PC-3 (cell line): ENCODE measurements around the gene EDIL3. TPM values are rescaled to one million over a fixed set of nuclear protein-coding genes. Genes with fewer than 3 reads are reported as not detected.

Experiments
- ATAC-seq: fragments of 200-7000 bp; cut with Tn5 transposase; 2 replicates; pipeline ENCODE4 v1.9.1; 2020; ENCODE audit warnings: mild to moderate bottlenecking, moderate library complexity
- BruUV-seq: library from RNA; stranded (reverse); fragments of 400-500 nt; replicated peaks from 2 replicates; lab custom pipeline; 2021; lab: Mats Ljungman, UMichigan
- CTCF ChIA-PET: fragments of 300-600 bp; sonication (Branson Sonifier 250); formaldehyde crosslinking; loops from one replicate; lab custom pipeline; 2022; ENCODE audit warnings: antibody characterized with exemption; lab: Charles Lee
- POLR2A ChIA-PET: fragments of 300-600 bp; sonication (Branson Sonifier 250); formaldehyde crosslinking; loops from one replicate; lab custom pipeline; 2022; ENCODE audit warnings: antibody characterized with exemption; ENCODE audit not compliant: unreplicated experiment; lab: Charles Lee
- DNase-seq: peaks from one replicate; pipeline ENCODE4 v3.0.0-alpha.2; 2015
- H2AFZ ChIP-seq: fragments of 300-600 bp; sonication (generic); 2 replicates; pipeline ENCODE4 v1.6.0; 2016; ENCODE audit warnings: antibody characterized with exemption, low read length
- H3F3A ChIP-seq: fragments of 300-600 bp; sonication (generic); one replicate; pipeline ENCODE4 v1.6.0; 2017; ENCODE audit warnings: antibody characterized with exemption, low read length, control low read depth, mild to moderate bottlenecking; ENCODE audit not compliant: unreplicated experiment
- H3K27ac ChIP-seq: fragments of 300-600 bp; sonication (generic); 2 replicates; pipeline ENCODE4 v1.5.1; 2016; ENCODE audit warnings: mild to moderate bottlenecking, low read length
- H3K27me3 ChIP-seq: fragments of 300-600 bp; sonication (generic); 2 replicates; pipeline ENCODE4 v1.6.1; 2016; ENCODE audit warnings: low read length, mixed read lengths
- H3K36me3 ChIP-seq: fragments of 300-600 bp; sonication (generic); 2 replicates; pipeline ENCODE4 v1.6.1; 2016; ENCODE audit warnings: low read depth, mixed run types, low read length, mixed read lengths
- H3K4me1 ChIP-seq: fragments of 300-600 bp; sonication (generic); 2 replicates; pipeline ENCODE4 v1.5.1; 2016; ENCODE audit warnings: low read length; ENCODE audit not compliant: insufficient read depth
- H3K4me2 ChIP-seq: fragments of 300-600 bp; sonication (generic); 2 replicates; pipeline ENCODE4 v1.6.0; 2016; ENCODE audit warnings: low read length
- H3K4me3 ChIP-seq: fragments of 300-600 bp; sonication (generic); 2 replicates; pipeline ENCODE4 v1.5.1; 2016; ENCODE audit warnings: mild to moderate bottlenecking, low read length, mixed read lengths
- H3K79me2 ChIP-seq: fragments of 300-600 bp; sonication (generic); 2 replicates; pipeline ENCODE4 v1.6.1; 2017; ENCODE audit warnings: low read length, mixed read lengths
- H3K9ac ChIP-seq: fragments of 300-600 bp; sonication (generic); 2 replicates; pipeline ENCODE4 v1.6.0; 2016; ENCODE audit warnings: mild to moderate bottlenecking, low read length
- H3K9me2 ChIP-seq: fragments of 300-600 bp; sonication (generic); replicated peaks from 2 replicates; pipeline ENCODE4 v1.6.1; 2016; ENCODE audit warnings: mixed run types, low read length, mixed read lengths
- H3K9me3 ChIP-seq: fragments of 300-600 bp; sonication (generic); 2 replicates; pipeline ENCODE4 v1.6.1; 2016; ENCODE audit warnings: low read length, mixed read lengths
- H4K20me1 ChIP-seq: fragments of 300-600 bp; sonication (generic); 2 replicates; pipeline ENCODE4 v1.6.1; 2016; ENCODE audit warnings: low read length, mixed read lengths
- CTCF ChIP-seq: fragments of 300-600 bp; sonication (generic); conservative IDR thresholded peaks from 2 replicates; pipeline ENCODE4 v1.5.1; 2017; ENCODE audit warnings: antibody characterized with exemption, low read depth, mild to moderate bottlenecking, low read length
- EZH2 ChIP-seq: fragments of 300-600 bp; sonication (generic); IDR thresholded peaks from one replicate; pipeline ENCODE4 v1.6.1; 2017; ENCODE audit warnings: antibody characterized with exemption, mild to moderate bottlenecking, low read length; ENCODE audit not compliant: unreplicated experiment
- EZH2phosphoT487 ChIP-seq: fragments of 300-600 bp; sonication (generic); IDR thresholded peaks from 2 replicates; pipeline ENCODE4 v1.6.1; 2018; ENCODE audit warnings: mild to moderate bottlenecking, antibody characterized with exemption, low read length, borderline replicate concordance
- intact Hi-C: fragments of 100-400 bp; cut with micrococcal nuclease; formaldehyde crosslinking; loops from 2 replicates; pipeline ENCODE4 v1.9.0; 2023
- total RNA-seq: library from RNA; depleted of rRNA; stranded (reverse); fragments of >200 nt; gene quantifications from 2 replicates; pipeline ENCODE4 v1.2.3, GENCODE V29; 2014

The EDIL3 gene
- total RNA-seq, 1 experiment from 2014 or later = 13.8 TPM

- intact Hi-C loops = no loop called here
- no peaks in the 10 kb centered on the region for H3K9me3 ChIP-seq
- H3K4me2 ChIP-seq = no peak overlapping the region
- no peaks in the 10 kb centered on the region for H4K20me1 ChIP-seq
- H3K79me2 ChIP-seq = no peaks in the 10 kb centered on the region
- H3K4me3 ChIP-seq = no peak overlapping the region
- BruUV-seq = no TSS peak
- H3K27ac ChIP-seq = no peak overlapping the region
- H3K27me3 ChIP-seq = no peaks in the 10 kb centered on the region
- no peaks in the 10 kb centered on the region for H3F3A ChIP-seq
- no peaks in the 10 kb centered on the region; the same call in 1 of the 2 replicates for H3K36me3 ChIP-seq
- DNase-seq (no peak), ATAC-seq (peak; percentile 24; the same call in 1 of the 2 replicates)
- TF ChIP-seq CTCF (no peak), EZH2phosphoT487 (no peak), EZH2 (no peak)
- CTCF ChIA-PET = no interaction called here
- H3K9me2 ChIP-seq = no peaks in the 10 kb centered on the region
- H3K9ac ChIP-seq = no peak overlapping the region
- POLR2A ChIA-PET = no interaction called here
- no peaks in the 10 kb centered on the region for H3K4me1 ChIP-seq
- no peak overlapping the region for H2AFZ ChIP-seq
Observed at GRCh38 chr5:83993803-83994202, 390.9 kb downstream of the EDIL3 start.

GRCh38 chr5:83991566-83992224 lies 393.0 kb downstream of the EDIL3 start:
- no peak for DNase-seq
- no peak for ATAC-seq
- intact Hi-C loops = no loop called here

More at GRCh38 chr5:83991566-83992224, 393.0 kb downstream of the EDIL3 start:
- ChIA-PET CTCF (no interaction called here), POLR2A (no interaction called here)
- no peaks in the 10 kb centered on the region for H3K79me2 ChIP-seq
- H4K20me1 ChIP-seq = no peaks in the 10 kb centered on the region
- H3K9ac ChIP-seq = no peak overlapping the region
- no peaks in the 10 kb centered on the region; the same call in 1 of the 2 replicates for H3K36me3 ChIP-seq
- H3K4me2 ChIP-seq = no peak overlapping the region
- H3K27ac ChIP-seq = no peak overlapping the region
- no peak overlapping the region for H3K4me3 ChIP-seq
- H3K4me1 ChIP-seq = no peaks in the 10 kb centered on the region
- no peak for TF ChIP-seq EZH2
- TF ChIP-seq EZH2phosphoT487 = no peak
- no peak for TF ChIP-seq CTCF
- BruUV-seq = no TSS peak
- no peak overlapping the region for H2AFZ ChIP-seq
- H3F3A ChIP-seq = no peaks in the 10 kb centered on the region
- H3K9me2 ChIP-seq = no peaks in the 10 kb centered on the region
- no peaks in the 10 kb centered on the region for H3K27me3 ChIP-seq
- H3K9me3 ChIP-seq = no peaks in the 10 kb centered on the region
